HFF-Myc (cell line): ENCODE data around the gene IL1RL1.

ENCODE experiments used
- DNase-seq: peaks from one replicate; pipeline ENCODE4 v3.0.0-alpha.2; 2011; ENCODE audit warnings: low read depth; ENCODE audit errors: extremely low read depth
- H3K4me3 ChIP-seq: replicated peaks from 2 replicates; pipeline ENCODE4 v1.5.1; 2011; ENCODE audit warnings: low read depth, mild to moderate bottlenecking, control low read depth, low read length
- CTCF ChIP-seq: IDR thresholded peaks from 2 replicates; pipeline ENCODE4 v1.5.1; 2012; ENCODE audit warnings: mild to moderate bottlenecking, low read depth, low read length, control low read depth; ENCODE audit errors: missing control alignments

Gene IL1RL1

DNA sequence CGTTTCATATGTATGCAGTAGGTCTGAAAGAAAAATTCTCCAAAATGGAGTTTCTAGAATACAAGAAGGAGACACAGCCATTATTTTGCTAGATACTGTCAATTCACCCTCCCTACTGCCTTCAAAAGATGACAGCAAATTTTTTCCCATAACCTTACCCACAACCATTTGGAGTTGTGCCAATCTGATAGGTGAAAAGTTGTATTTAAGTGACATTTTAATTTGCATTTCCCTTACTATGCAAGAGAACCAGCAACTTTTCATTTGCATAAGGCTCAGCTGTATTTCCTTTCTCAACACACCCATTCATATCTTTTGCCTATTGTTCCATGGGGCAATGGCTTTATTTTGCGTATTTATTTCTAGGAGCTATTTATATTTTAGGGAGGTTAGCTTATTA lies 80.2 kb downstream of the IL1RL1 start:
- H3K4me3 ChIP-seq: no peak overlapping the region
- no peak for TF ChIP-seq CTCF
- DNase-seq: no peak

GRCh38 chr2:102392096-102392495 lies 80.7 kb downstream of the IL1RL1 start:
- DNase-seq: no peak
- no peak overlapping the region for H3K4me3 ChIP-seq
- no peak for TF ChIP-seq CTCF

DNA sequence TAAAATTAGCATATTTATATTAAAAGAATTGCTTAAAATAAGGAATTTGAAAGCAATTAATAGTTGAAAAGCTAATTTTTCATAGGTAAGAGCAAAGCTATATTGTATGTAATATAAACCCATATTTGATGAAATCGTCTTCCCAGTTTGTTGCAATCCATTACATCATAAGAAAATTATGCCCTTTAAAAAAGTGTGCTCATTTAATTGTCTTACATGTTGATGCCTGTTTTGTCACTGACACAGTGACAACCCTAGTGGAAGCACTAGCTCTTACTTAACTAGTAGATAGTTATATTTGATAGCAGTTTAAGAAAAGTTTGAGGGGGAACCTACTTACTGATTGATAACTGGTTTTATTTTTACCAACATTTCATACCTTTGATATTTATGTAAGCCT lies 81.6 kb downstream of the IL1RL1 start:
- TF ChIP-seq CTCF: no peak
- H3K4me3 ChIP-seq: no peak overlapping the region
- DNase-seq: no peak

GRCh38 chr2:102396012-102396411 lies 84.6 kb downstream of the IL1RL1 start:
- no peak overlapping the region for H3K4me3 ChIP-seq
- TF ChIP-seq CTCF: no peak
- DNase-seq: no peak

DNA sequence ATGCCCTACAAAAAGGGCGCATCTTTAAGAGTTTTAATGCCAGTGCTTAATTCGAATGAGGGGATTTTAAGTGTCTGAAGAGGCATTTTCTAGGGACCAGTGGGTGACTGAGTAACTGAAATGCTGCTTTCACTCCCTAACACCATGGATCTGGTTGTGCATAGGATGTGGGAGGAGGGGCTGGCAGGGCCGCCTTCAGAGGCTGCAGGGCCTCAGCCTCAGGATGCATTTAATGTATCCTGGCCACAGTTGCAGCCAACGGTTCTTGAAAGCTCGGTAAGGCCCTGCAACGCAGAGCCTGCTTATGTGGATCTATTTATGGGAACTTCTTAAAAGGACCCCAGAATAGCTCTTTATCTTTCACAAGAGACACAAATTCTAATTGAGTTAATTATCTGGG lies 85.8 kb downstream of the IL1RL1 start:
- no peak overlapping the region for H3K4me3 ChIP-seq
- DNase-seq: no peak
- TF ChIP-seq CTCF: no peak

- no peak for TF ChIP-seq CTCF
- no peak for DNase-seq
These were observed 88.3 kb downstream of the IL1RL1 start for GRCh38 chr2:102399499-102400141.

DNA sequence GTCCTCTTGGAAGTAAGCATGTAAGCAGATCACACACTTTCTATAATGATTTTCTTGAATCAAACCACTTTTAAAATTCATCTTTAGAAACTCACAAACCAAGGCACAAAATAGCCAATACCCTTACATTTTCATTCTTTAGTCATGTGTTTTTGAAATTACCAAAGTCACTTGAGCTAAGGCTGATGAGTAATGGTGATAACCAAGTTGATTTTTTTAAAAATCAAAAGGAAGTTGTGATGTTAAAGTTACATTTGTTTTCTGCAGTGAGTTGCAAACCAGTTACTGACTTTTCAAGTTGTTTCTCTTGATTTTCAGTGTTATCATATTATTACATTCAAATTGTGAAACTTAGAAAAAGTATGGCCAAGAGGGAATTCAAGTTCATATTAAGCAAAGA lies 90.1 kb downstream of the IL1RL1 start:
- no peak for TF ChIP-seq CTCF

More at GRCh38 chr2:102399499-102400141, 88.3 kb downstream of the IL1RL1 start:
- no peak overlapping the region for H3K4me3 ChIP-seq

More for the DNA sequence above, 90.1 kb downstream of the IL1RL1 start:
- DNase-seq: no peak
- H3K4me3 ChIP-seq: no peak overlapping the region
